KG1 (cell line): ENCODE measurements around the gene RNU6-9.
"Not testable (repeated sequence)": the region's sequence is repeated elsewhere in the genome, so short reads cannot be mapped to it uniquely, and the experiment has no call there.

Experiments used
- DNase-seq: peaks from one replicate; lab custom pipeline; 2025; lab: John Stamatoyannopoulos, UW

Gene RNU6-9

GRCh38 chr19:892894-893689, at the start of gene RNU6-9, which contains the start of gene MED16:
TSS of gene RNU6-9 (plus strand) at chr19:893484.
TSS of gene MED16 (minus strand) at chr19:893187. CDS start at chr19:891131, 2,056 bp downstream.
- DNase-seq: peak; percentile 88

- no peak for DNase-seq
Measured at GRCh38 chr19:843836-844545, 49.3 kb upstream of the RNU6-9 start.

GRCh38 chr19:844546-844971, 48.7 kb upstream of the RNU6-9 start:
- DNase-seq: no peak

GRCh38 chr19:845707-846521, 47.4 kb upstream of the RNU6-9 start:
- DNase-seq: no peak

GRCh38 chr19:848386-848921, 44.8 kb upstream of the RNU6-9 start:
- no peak for DNase-seq

GRCh38 chr19:849195-849594, 44.1 kb upstream of the RNU6-9 start:
- not testable (repeated sequence) for DNase-seq

GRCh38 chr19:850221-850978, 42.9 kb upstream of the RNU6-9 start:
- DNase-seq: no peak

GRCh38 chr19:850979-851335, 42.3 kb upstream of the RNU6-9 start:
- no peak for DNase-seq

GRCh38 chr19:852136-853013, 40.9 kb upstream of the RNU6-9 start, which contains the start of gene ELANE:
TSS of gene ELANE (plus strand) at chr19:852303. CDS start at chr19:852329, 26 bp downstream.
- no peak for DNase-seq

- DNase-seq: no peak
Measured at GRCh38 chr19:853014-853585, 40.2 kb upstream of the RNU6-9 start.

GRCh38 chr19:853614-854220, 39.6 kb upstream of the RNU6-9 start:
- DNase-seq: not testable (repeated sequence)

GRCh38 chr19:854549-854948, 38.7 kb upstream of the RNU6-9 start:
- no peak for DNase-seq

GRCh38 chr19:855142-855541, 38.1 kb upstream of the RNU6-9 start:
- DNase-seq: no peak

GRCh38 chr19:855566-856120, 37.6 kb upstream of the RNU6-9 start:
- no peak for DNase-seq

GRCh38 chr19:858284-858683, 35.0 kb upstream of the RNU6-9 start:
- no peak for DNase-seq

- no peak for DNase-seq
Measured at GRCh38 chr19:858868-859843, 34.1 kb upstream of the RNU6-9 start, which contains the start of gene CFD. TSS of gene CFD (plus strand) at chr19:859664. CDS start at chr19:859690, 26 bp downstream.

- DNase-seq: no peak
Measured at GRCh38 chr19:861141-861755, 32.0 kb upstream of the RNU6-9 start.
